Activated CD4-positive, alpha-beta T cell treated with anti-CD3 and anti-CD28 coated beads, Interleukin-2, amount 50 U/mL, for 4 hours (primary cell): ENCODE data around the gene PHOSPHO1.

Source experiments
- DNase-seq, 2 experiments: peaks; one replicate each; pipeline ENCODE4 v3.0.0-alpha.2; 2020

Gene PHOSPHO1

DNA sequence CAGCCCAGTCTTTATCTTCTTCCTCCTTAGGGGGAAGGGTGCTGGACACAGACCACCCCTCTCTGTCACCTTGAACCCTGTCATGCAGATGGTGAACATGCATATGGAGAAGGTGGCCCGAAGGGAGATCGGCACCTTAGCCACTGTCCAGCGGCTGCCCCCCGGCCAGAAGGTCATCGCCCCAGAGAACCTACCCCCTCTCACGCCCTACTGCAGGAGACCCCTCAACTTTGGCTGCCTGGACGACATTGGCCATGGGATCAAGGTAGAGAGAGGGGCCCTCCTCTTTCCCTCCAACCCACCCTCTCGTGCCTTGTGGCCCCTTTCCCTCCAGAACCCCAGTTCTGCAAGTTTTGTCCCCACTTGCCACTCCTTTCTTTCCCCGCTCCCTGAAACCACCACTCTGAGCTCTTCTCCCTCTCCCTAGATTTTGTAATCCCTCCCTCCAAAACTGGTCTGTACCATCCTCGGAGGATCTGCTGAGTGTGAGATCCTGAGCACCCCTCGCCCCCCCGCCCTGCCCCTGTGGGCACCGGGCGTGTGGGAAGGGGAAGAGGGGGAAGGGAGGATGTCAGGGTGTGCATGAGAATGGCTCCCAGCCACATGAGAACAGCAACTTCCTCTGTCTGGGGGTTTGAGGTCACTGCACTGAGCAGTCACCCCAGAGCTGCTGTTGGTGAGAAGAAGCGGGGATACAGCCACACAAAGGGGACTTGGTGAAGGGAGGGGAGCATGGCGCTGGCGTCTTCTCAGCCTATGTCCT lies 12.8 kb downstream of the PHOSPHO1 start:
- DNase-seq: peak; percentile 35 to 43

DNA sequence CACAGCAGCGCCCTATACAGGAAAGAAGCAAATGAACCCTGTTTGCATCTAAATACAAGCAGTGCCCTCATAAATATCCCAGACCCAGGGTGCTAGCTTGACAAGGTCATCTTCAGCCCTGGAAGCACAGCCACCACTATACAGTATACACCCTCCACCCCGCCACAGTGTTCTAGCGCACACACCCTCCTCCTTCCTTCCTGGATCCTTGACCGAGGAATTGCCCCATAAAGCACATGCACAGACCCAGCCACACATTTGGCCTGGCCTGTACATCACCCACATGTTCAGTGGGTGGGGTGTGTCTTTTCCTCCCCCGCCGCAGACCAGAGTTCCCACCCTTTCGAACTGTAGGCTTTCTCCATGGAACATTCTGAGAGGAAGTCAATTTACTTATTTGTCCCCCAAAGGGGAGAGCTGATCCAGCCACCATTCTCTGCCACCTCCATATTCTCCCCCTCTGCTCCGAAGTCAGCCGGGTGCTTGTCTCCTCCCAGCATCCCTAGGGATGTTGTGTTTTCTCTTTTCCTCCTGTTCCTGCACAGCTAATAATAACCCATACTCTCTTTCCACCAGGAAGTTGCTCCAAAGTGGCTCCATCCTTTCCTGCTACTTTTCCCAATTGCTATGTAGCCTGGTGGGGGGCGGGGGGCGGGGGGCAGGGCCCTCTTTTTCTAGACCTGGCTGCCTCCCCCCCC lies 13.5 kb downstream of the PHOSPHO1 start:
- no peak for DNase-seq

DNA sequence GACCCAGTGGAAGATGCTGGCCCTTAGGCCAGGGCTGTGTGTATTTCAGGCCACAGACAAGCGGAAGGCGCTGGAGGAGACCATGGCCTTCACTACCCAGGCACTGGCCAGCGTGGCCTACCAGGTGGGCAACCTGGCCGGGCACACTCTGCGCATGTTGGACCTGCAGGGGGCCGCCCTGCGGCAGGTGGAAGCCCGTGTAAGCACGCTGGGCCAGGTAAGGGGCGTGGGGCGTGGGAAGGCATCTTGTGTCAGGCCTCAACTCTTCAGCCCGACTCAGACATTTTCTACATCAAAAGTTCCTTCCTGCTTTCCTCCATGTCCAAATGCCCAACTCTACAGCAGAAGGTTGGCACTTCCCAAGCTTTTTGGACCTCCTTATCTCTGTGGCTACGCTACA lies 14.1 kb downstream of the PHOSPHO1 start:
- no peak for DNase-seq

DNA sequence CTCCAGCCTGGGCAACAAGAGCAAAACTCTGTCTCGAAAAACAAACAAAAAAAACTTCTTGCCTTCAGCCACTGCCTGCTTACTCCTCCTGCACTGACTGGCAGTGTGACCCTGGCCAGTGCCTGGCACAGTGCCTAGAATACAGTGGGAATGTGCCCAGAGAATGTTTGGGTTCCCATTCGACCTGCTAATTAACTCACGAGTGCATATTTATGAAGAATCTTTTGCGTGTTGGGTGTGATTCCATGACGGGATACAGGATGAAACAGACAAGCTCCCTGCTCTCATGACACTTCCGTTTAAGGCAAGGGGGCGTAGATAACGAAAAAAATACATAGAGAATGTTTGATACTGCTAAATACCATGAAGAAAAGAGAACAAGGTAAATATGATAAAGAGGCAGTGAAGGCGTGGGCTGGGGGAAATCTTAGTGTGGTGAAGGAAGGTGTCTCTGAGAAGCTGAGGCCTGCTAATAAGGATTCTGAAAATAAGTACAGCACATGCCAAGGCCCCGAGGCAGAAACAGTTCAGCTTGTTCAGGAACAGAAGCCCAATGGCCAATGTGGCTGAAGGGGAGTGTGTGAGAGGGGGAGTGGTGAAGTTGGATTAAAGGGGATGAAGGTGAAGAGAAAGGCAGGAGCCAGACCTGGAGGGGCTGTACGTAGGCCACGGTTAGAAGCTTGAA lies 15.8 kb downstream of the PHOSPHO1 start:
- no peak for DNase-seq

DNA sequence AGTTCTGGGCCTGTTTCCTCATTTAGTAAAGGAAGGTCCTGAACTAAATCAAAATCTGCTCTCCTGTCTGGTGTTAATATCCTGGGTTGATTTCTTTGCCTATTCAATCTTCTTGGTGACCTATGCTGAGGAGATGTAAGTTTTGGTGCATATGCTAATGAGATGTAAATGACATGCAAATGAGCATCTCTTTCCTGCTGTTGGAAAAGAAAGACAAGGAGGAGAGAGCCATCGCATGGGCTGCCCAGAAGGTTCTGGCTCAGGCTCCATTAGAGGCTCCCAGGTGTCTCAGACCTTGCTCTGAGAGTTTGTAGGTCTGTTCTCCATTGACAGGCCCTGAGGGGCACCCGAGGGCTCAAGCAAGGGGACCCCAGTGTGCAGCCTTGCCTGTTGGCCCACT lies 16.7 kb downstream of the PHOSPHO1 start:
- DNase-seq: no peak

DNA sequence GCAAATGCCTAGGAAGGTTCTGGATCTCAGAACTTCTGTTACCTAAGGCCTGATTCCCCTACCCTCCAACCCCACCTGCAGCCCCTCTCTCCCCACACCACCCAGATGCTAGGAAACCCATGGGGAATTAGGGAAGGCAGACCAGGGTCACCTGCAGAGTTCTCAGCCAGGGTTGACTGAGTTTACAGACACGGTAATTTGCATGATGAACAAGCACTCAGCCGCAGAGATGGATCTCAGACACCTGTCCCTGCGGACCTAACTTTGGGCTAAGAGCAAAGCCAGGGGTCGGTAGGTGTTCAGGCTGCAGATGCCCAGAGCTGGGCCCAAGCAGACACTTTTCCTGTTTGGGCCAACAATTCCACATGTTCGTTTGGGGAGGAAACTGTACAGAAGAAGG lies 17.2 kb downstream of the PHOSPHO1 start:
- DNase-seq: no peak

DNA sequence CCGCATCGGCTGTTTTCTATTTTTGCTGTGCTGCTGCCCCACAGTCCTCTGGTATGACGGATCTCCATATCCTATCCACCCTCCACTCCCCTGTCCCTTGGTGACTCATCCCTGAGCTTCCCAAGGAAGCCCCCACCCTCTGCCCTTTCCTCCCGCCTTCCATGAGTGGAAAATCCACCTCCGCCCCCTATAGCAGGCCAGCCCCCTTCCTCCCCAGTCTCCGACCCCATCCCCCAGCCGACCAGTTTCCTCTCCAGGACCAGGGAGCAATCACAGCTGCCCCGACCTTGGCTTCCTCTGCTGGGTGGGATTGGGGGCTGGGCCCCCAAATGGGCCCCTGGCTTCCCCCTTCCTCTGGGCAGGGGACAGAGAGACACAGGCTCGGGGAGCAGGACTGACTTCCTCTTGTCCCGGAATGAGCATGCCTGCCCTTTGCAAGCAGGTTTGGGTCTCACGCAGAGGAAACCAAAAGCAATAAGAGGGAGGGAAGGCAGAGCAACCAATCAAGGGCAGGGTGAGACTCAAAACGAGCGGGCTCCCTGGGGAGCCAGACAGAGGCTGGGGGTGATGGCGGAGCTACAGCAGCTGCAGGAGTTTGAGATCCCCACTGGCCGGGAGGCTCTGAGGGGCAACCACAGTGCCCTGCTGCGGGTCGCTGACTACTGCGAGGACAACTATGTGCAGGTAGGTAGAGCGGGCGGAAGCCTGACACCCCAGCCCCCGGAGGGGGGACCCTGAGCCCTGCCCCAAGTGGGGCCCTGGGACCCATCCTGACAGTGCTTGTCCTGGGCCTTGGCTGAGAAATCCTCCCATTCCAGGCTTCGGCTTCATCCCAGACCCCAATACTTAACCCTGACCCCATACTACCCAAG lies 20.2 kb downstream of the PHOSPHO1 start, which contains the start of the genes ABI3 and GNGT2:
ABI3 (plus strand) TSS at position 550 of the 872 bp plus-strand sequence; CDS start at position 568, 18 bp downstream.
GNGT2 (minus strand) TSS at position 417 of the 872 bp plus-strand sequence. CDS start 3,152 bp downstream, outside the sequence.
- peak; percentile 45 to 51 for DNase-seq

DNA sequence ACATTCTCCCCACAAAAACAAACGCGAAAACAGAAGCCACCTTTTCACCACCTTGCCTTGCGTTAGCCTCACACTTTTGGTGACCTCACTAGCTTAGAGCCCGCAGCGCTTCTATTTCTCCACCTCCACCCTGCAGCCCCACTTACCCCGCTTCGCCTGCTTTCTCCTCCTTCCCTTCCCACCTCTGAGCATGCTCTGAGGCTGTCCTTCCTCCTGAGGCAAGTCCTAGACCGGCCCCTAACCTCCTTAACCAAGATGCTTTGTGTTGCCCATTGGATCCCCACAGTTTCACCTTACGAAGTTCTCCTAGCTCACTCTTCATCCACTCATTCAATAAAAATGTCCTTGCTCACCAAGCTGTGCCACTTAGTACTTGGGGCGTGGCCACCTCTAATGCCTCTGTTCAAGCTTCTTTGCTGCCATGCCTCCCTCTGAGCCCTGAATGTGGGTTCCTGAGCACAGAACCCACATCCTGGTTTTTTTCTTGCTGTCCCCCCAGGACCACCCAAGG lies 21.5 kb downstream of the PHOSPHO1 start:
- DNase-seq: no peak

DNA sequence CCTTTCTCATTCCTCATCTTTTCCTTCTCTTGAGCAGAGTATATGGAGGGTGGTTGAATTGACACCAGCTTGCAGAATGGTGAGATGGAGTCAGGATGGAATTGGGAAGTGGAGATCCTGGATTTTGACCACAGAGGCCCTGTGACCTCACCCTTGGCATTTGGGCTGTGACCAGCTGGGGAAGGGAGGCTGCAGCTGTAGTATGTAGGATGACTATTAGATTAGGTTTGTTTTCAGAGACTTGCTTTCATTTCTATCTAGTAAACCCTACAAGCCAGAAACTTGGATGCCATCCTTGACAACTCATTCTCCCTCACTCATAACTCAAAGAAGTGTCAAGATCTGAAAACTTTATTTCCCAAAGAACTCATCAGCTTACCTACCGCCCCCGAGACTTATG lies 26.1 kb downstream of the PHOSPHO1 start:
- DNase-seq: no peak

DNA sequence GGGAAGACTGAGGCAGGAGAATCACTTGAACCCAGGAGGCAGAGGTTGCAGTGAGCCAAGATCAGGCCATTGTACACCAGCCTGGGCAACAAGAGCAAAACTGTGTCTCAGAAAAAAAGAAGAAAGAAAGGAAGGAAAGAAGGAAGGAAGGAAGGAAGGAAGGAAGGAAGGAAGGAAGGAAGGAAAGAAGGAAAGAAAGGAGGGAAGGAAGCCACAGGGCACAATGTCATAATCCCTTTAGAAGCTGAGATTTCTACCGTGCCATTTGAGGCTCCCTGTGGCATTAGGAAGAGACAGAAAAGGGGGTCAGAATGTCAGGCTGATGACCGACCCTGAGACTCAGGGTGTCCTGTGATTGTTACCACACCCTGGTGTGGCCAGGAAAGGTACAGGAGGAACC lies 26.8 kb downstream of the PHOSPHO1 start:
- no peak for DNase-seq

DNA sequence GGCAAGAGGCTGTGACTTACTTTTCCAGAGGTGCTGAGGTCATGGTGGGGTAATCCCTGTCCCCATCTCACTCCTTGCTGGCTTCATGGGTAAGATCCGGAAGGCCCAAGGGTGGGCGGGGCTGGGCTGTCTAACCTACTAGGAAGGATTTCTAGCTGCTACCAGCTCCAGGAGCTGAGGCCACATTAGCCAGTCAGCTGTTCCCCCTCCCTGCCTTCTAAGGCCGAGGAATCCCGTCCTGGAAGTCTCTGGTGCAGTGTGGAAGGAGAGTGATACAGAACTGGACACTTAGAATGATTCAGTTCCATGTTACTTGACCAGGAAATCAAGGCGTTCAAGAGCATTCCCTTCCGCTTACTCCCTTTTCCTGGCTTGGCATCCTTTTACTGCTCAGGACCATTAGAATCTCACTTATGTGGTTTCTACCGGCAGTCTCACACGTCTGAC lies 29.1 kb downstream of the PHOSPHO1 start:
- DNase-seq: no peak

DNA sequence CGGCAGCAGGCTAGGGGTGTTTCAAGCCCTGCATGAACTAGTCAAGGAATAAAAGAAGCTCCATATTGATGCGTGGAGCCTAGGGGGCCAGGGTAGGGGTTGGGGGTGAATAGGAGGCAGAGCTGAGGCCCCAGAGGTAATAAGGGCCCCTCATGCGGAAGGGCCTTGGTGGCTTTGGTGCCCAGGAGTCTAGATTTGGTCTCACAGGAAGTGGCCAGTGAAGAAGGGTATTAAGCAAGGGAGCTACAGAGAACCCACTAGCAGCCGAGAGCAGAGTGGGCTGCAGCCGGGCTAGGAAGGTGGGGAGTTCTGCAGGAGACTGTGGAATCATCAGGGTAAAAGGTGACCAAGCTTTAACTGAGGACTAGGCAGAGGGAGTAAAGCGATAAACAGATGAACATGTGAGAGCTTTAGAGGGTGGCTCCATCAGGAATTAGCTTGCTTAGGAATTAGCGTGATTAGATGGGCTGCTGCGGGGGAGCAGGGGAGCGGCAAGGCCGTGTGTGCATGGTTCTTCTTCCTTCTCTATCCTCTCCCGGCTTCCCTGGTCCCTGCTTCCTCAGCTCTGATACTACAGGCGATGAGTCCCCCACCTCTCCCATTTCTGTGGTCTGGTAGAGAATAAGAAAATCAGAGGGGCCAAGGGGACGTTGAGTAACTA lies 30.0 kb downstream of the PHOSPHO1 start:
- no peak for DNase-seq

DNA sequence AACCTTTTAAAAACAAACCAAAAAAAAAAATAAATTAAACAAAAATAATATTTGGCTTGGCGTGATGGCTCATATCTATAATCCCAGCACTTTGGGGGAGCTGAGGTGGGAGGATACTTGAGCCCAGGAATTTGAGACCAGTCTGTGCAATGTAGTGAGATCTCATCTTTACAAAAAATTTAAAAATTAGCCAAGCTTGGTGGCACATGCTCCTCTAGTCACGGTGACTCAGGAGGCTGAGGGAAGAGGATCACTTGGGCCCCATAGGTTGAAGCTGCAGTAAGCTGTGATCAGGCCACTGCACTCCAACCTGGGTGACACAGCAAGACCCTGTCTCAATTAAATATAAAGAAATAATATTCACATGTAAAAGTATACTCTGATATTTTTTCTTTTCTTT lies 32.4 kb downstream of the PHOSPHO1 start:
- DNase-seq: no peak

DNA sequence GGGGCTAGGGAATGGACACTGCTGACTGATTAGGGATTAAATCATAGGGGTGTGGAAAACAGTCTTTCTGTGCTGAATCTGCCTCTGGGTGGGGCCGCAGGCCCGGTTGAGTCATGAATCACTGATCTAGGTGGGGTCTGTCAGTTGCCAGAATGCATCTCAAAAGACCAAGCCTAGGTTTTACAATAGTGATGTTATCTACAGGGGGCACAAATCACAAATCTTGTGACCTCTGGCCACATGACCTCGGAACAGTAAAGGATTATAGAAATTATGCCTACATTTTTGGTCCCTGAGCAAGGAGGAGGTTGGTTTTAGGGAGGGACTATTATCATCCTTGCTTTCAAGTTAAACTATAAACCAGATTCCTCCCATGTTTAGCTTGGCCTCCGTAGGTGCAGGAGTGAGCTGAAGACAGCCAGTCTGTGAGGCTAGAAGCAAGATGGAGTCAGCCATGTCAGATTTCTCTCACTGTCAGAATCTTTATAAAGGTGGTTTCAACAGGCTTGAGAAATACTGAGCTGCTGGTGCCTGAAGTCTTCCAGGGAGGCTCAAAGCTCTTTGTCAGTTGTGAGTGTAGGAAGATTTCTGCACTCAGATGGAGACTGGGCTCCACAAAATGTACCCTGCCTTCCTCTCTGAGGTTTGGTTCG lies 33.1 kb downstream of the PHOSPHO1 start:
- DNase-seq: no peak

DNA sequence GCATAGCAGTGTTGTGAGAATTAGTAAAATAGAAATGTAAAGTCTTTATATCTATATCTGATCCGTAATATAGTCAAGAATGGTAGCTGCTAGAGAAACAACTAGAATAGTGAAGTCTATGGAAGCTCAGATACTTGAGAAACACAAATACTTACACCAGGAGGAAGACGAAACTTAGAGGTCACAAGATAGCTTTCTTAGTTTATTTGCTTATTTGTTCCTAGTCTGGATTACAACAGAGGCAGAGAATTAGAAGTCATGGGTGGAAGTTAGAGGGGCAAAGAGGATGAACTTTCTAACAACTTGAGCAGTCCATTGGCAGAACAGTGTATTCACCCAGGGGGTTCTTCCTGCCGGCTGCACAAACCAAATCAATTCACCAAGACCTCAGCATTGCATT lies 34.1 kb downstream of the PHOSPHO1 start:
- no peak for DNase-seq

DNA sequence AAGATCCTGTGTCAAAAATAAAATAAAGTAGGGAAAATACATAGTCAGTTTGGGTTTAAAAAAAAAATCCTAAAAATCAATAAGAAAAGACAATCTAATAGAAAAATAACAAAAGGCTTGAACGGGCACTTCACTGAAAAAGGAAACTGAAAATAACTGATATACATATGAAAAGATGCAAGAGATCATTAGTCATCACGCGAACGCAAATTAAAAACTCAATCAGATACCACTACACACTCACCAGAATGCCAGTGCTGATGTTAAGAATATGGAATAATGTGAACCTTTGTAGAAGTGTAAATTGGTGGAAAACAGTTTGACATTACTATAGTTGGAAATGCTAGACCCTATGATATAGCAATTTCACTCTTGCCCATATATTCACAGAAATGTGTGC lies 34.8 kb downstream of the PHOSPHO1 start:
- DNase-seq: no peak

DNA sequence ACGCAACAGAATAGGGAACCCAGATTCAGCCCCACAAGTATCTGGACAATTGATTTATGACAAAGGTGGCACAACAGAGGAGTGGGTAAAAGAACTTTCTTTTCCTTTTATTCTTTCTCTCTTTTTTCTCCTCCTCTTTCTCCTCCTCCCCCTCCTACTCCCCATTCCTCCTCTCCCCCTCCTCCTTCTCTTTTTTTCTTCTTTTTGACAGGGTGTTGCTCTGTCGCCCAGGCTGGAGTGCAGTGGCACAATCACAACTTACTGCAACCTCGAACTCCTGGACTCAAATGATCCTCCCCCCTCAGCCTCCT lies 36.3 kb downstream of the PHOSPHO1 start:
- DNase-seq: no peak

DNA sequence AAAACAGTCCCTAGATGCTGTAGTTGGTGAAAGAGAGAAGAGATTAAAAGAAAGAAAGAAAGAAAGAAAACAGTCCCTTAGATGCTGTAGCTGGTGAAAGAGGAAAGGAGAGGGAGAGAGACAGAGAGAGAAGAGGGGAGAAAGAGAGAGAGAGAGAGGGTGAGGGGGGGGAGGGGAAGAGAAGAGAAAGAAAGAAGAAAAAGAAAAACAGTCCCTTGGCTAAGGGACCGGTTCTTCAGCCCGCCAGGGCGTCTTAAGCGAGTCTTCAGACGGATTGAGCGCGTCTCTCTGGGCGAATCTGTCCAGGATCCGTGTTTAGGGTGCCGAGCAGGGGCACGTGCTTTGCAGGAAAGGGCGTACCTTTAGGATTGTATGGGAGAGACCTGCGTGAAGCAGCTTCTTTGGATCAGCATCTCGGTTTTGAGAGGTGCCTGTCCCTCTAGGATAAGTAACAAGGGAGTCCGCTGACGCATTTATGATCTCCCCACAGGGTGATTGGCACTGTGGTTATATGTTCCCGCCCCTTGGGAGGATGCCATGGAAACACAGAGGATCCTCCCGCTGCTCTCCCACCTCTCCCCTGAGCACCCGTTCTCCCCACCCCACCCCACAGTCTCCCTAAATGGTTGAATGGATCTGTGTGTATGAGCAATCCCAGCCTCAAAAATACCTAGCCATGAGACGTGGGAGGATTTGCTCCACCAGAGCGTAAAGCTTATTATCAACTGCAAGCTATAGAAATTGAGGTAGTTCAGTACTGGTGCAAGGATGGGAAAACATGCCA lies 36.9 kb downstream of the PHOSPHO1 start:
- DNase-seq: no peak

DNA sequence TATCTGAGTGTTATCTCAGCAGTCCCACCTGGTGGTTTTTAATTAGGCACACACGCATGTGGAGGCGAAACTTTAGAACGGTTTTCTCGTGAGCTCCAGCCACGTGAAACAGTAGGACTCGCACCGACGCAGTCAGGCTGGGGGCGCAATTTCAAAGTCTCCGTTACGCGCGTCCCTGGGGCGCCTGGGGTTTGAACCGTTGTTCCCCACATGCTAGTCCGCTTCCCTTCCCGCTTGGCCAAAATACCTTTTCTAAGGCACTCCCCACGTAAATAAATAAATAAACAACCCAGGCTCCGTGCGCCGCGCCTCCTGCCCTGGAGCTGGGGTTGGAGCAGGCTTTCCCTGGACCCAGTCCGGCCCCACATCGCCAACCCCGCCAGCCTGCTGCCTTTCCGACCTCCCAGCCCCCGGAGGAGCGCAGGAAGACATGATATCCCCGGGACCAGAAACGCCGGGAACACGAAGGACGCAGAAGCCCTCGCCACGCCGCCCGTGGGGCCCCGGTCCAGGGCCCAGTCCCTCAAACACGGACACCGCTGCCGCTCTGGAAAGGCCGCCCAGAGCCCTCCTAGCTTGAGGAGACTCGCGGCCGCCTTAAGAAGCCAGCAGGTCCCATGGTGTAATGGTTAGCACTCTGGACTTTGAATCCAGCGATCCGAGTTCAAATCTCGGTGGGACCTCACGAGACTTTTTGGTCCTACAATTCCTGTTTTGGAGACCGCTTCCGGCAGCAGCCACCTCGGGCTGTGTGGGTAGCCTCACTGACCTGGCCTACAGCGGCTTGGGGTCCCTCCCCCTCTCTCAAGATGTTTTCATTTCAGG lies 38.5 kb downstream of the PHOSPHO1 start:
- peak; percentile 90 to 95 for DNase-seq
